Measurements from ENCODE around the gene TFG. TPM values are rescaled to one million over a fixed set of nuclear protein-coding genes. Genes with fewer than 3 reads are reported as not detected.

The TFG gene
- total and polyA plus RNA-seq, 10 of the 15 experiments (the other 5 are each of a cell fraction or from before 2014, with no cell fraction given), result 29.3 to 126 (median 57.6) TPM

DNA sequence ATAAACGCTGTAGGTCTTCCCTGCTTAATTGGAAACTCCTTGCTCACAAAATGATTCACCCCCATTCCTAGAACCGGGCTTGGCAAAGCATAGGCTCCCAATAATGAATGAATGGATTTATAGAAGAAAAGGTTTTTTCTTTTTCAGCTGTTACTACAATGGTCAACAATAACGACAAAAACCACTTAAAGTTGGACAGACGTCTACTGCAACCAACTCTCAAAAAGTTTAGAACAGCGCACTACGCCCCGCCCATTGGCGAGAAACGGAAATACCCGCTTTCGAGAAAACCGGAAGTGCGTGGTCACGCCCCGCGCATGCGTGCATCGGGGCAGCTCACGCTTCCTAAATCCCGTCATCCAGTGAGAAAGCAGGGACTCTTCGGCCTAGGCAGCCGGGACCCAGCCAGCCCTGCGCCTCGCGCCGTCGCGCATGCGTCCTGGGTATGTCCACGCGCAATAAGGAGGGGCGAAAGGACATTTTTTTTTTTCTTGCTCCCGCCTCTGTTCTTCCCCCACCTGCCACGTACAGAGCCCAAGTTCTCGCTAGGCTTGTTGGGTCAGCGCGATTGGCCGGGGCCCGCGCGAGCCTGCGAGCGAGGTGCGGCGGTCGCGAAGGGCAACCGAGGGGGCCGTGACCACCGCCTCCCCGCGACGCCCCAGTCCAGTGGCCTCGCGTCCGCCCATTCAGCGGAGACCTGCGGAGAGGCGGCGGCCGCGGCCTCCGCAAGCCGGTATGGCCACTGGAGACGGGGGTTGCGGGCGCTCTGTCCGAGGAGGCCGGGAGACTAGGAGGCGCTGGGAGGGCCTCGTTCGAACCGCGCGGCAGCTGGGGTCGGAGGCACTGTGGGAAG is at the start of gene TFG (continued):
- TF ChIP-seq RELA (IDR thresholded peaks at IDR 0.05; ENCODE audit: borderline replicate concordance, partially characterized antibody), result peak; percentile 31
- TF ChIP-seq ZBTB33 (IDR thresholded peaks at IDR 0.05), result no peak
- no peak for TF ChIP-seq BCL3 (IDR thresholded peaks at IDR 0.05; ENCODE audit: borderline replicate concordance, insufficient read depth, low read depth, low read length, poor library complexity, severe bottlenecking)
- peak; percentile 62 for TF ChIP-seq ATF7 (IDR thresholded peaks at IDR 0.05; ENCODE audit: low read depth)
- peak; percentile 53; the same call in 1 of the 2 replicates for TF ChIP-seq HCFC1 (IDR thresholded peaks at IDR 0.05; ENCODE audit: low read length)
- TF ChIP-seq CBX5 (IDR thresholded peaks at IDR 0.05; ENCODE audit: low read depth), result peak; percentile 30; the same call in 1 of the 2 replicates
- peak; percentile 43; the same call in 1 of the 2 replicates for TF ChIP-seq ZNF217 (IDR thresholded peaks at IDR 0.05)
- no peak for TF ChIP-seq NR2C1 (IDR thresholded peaks at IDR 0.05)
- TF ChIP-seq GABPA (IDR thresholded peaks at IDR 0.05; ENCODE audit: low read depth), result peak; percentile 78; the same call in 1 of the 2 replicates
- TF ChIP-seq BHLHE40 (IDR thresholded peaks at IDR 0.05; ENCODE audit: borderline replicate concordance in 1 of 2, low read depth in 2 of 2, low read length in 1 of 2), result peak; percentile 73 to 90; a peak in 3 of 4 replicates
- no peak for TF ChIP-seq YBX1 (IDR thresholded peaks at IDR 0.05)
- TF ChIP-seq SP1 (IDR thresholded peaks at IDR 0.05; ENCODE audit: low read depth, low read length), result peak; percentile 67
- TF ChIP-seq, protein P1, sequence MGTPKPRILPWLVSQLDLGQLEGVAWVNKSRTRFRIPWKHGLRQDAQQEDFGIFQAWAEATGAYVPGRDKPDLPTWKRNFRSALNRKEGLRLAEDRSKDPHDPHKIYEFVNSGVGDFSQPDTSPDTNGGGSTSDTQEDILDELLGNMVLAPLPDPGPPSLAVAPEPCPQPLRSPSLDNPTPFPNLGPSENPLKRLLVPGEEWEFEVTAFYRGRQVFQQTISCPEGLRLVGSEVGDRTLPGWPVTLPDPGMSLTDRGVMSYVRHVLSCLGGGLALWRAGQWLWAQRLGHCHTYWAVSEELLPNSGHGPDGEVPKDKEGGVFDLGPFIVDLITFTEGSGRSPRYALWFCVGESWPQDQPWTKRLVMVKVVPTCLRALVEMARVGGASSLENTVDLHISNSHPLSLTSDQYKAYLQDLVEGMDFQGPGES (IDR thresholded peaks at IDR 0.05), result no peak; the same call in 1 of the 2 replicates
- no peak; the same call in 1 of the 2 replicates for TF ChIP-seq YY1 (IDR thresholded peaks at IDR 0.05; ENCODE audit: low read depth, low read length)
- TF ChIP-seq IKZF2 (IDR thresholded peaks at IDR 0.05), result peak; percentile 51 to 58; a peak in 3 of 4 replicates
- TF ChIP-seq SRF (IDR thresholded peaks at IDR 0.05; ENCODE audit: low read depth in 2 of 2, low read length in 2 of 2), result peak in 1 of 2 experiments; percentile 85; a peak in 3 of 4 replicates
- TF ChIP-seq RAD21 (IDR thresholded peaks at IDR 0.05; ENCODE audit: insufficient read depth, low read depth, low read length), result no peak
- TF ChIP-seq WRNIP1 (IDR thresholded peaks at IDR 0.05; ENCODE audit: borderline replicate concordance, low read depth, low read length), result no peak
- peak; percentile 79; the same call in 1 of the 2 replicates for TF ChIP-seq PML (IDR thresholded peaks at IDR 0.05; ENCODE audit: low read length)
- 0 out of 3 replicates have a peak, but pooled peaks of 1 of the 2 experiments have one; percentile 7 for TF ChIP-seq EGR1 (IDR thresholded peaks at IDR 0.05; ENCODE audit: borderline replicate concordance in 1 of 2, low read depth in 2 of 2, low read length in 2 of 2)
- TF ChIP-seq, protein P2, sequence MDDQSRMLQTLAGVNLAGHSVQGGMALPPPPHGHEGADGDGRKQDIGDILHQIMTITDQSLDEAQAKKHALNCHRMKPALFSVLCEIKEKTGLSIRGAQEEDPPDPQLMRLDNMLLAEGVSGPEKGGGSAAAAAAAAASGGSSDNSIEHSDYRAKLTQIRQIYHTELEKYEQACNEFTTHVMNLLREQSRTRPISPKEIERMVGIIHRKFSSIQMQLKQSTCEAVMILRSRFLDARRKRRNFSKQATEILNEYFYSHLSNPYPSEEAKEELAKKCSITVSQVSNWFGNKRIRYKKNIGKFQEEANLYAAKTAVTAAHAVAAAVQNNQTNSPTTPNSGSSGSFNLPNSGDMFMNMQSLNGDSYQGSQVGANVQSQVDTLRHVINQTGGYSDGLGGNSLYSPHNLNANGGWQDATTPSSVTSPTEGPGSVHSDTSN (IDR thresholded peaks at IDR 0.05; ENCODE audit: insufficient replicate concordance, low read depth, low read length), result peak; percentile 46
